H1 (cell line): ENCODE measurements around the gene ERFE. TPM values are rescaled to one million over a fixed set of nuclear protein-coding genes. Genes with fewer than 3 reads are reported as not detected.

Experiments
- CTCF ChIA-PET: fragments of 300-600 bp; sonication (Branson Sonifier 250); formaldehyde crosslinking; loops from one replicate; lab custom pipeline; 2021; ENCODE audit not compliant: partially characterized antibody; lab: Charles Lee
- POLR2A ChIA-PET: fragments of 300-600 bp; sonication (Branson Sonifier 250); formaldehyde crosslinking; loops from one replicate; lab custom pipeline; 2021; ENCODE audit warnings: inconsistent platforms; ENCODE audit not compliant: partially characterized antibody; lab: Charles Lee
- DNase-seq, 2 experiments: peaks; one replicate each; pipeline versions ENCODE4 v3.0.0 to v3.0.0-alpha.2; 2010 to 2022; ENCODE audit warnings: low spot score in 2 of 2, low read depth in 1 of 2, mixed read lengths in 1 of 2
- FAIRE-seq: peaks from 2 replicates; lab custom pipeline; 2011; peaks lifted over from hg19 to GRCh38; lab: Jason Lieb, UNC
- H2AFZ ChIP-seq: 2 replicates; pipeline ENCODE4 v1.8.1; 2012; ENCODE audit warnings: low read length, inconsistent platforms
- H2AK5ac ChIP-seq: 2 replicates; pipeline ENCODE4 v1.6.1; 2013; ENCODE audit warnings: low read depth, low read length
- H2BK120ac ChIP-seq: replicated peaks from 2 replicates; pipeline ENCODE3; 2013; ENCODE audit warnings: low read depth, low read length, inconsistent platforms
- H2BK12ac ChIP-seq: 2 replicates; pipeline ENCODE4 v1.6.1; 2013; ENCODE audit warnings: low read depth, low read length
- H2BK15ac ChIP-seq: 2 replicates; pipeline ENCODE4 v1.6.1; 2013; ENCODE audit warnings: low read length
- H2BK20ac ChIP-seq: 2 replicates; pipeline ENCODE4 v1.6.1; 2013; ENCODE audit warnings: low read length
- H2BK5ac ChIP-seq: 2 replicates; pipeline ENCODE4 v1.6.1; 2013; ENCODE audit warnings: low read depth, low read length
- H3K14ac ChIP-seq: 2 replicates; pipeline ENCODE4 v1.6.1; 2013; ENCODE audit warnings: inconsistent platforms; ENCODE audit not compliant: insufficient read length
- H3K18ac ChIP-seq: 2 replicates; pipeline ENCODE4 v1.6.1; 2013; ENCODE audit warnings: low read length; ENCODE audit errors: extremely low read depth
- H3K23ac ChIP-seq: 2 replicates; pipeline ENCODE4 v1.6.1; 2013; ENCODE audit warnings: inconsistent platforms; ENCODE audit not compliant: insufficient read length
- H3K23me2 ChIP-seq: 2 replicates; pipeline ENCODE4 v1.6.1; 2013; ENCODE audit warnings: low read depth, low read length
- H3K27ac ChIP-seq: 2 replicates; pipeline ENCODE4 v1.6.1; 2011; ENCODE audit warnings: low read depth, low read length, inconsistent platforms
- H3K27me3 ChIP-seq, 4 experiments: replicated peaks in 1 of 4; 1 replicate in 1 of 4; 2 replicates in 3 of 4; pipeline versions ENCODE4 v1.6.1 to v1.8.1; 2011 to 2013; ENCODE audit warnings: low read length in 3 of 4, mild to moderate bottlenecking in 3 of 4, inconsistent platforms in 2 of 4, mixed read lengths in 2 of 4, moderate library complexity in 1 of 4; ENCODE audit not compliant: control insufficient read depth in 3 of 4, insufficient read depth in 3 of 4; ENCODE audit errors: extremely low read depth in 1 of 4
- H3K36me3 ChIP-seq, 4 experiments: 2 replicates each; pipeline versions ENCODE4 v1.6.1 to v1.8.1; 2011 to 2013; ENCODE audit warnings: mild to moderate bottlenecking in 4 of 4, low read length in 3 of 4, moderate library complexity in 2 of 4, control low read depth in 1 of 4, inconsistent platforms in 1 of 4; ENCODE audit not compliant: insufficient read depth in 4 of 4, control insufficient read depth in 2 of 4
- H3K4ac ChIP-seq: replicated peaks from 2 replicates; pipeline ENCODE3; 2013; ENCODE audit warnings: low read length, low read depth, mixed read lengths, inconsistent platforms; ENCODE audit not compliant: insufficient read length
- H3K4me1 ChIP-seq, 4 experiments: replicated peaks in 1 of 4; 1 replicate in 1 of 4; 2 replicates in 3 of 4; pipeline versions ENCODE4 v1.6.1 to v1.8.1; 2011 to 2013; ENCODE audit warnings: low read length in 3 of 4, inconsistent platforms in 2 of 4, mixed read lengths in 1 of 4; ENCODE audit not compliant: insufficient read depth in 4 of 4, control insufficient read depth in 3 of 4
- H3K4me2 ChIP-seq, 2 experiments: 2 replicates each; pipeline versions ENCODE4 v1.6.1 to v1.8.1; 2011 to 2013; ENCODE audit warnings: low read depth in 2 of 2, low read length in 2 of 2, control low read depth in 1 of 2, inconsistent platforms in 1 of 2, mild to moderate bottlenecking in 1 of 2; ENCODE audit not compliant: insufficient read depth in 1 of 2
- H3K4me3 ChIP-seq, 4 experiments: fragments of 200-600, 300-600 bp in 1 of 4; sonication (generic), shearing (Covaris generic), sonication (Bioruptor Twin) in 1 of 4; 2 replicates each; pipeline versions ENCODE4 v1.5.1 to v1.8.1; 2011 to 2016; ENCODE audit warnings: low read length in 4 of 4, low read depth in 3 of 4, control low read depth in 2 of 4, inconsistent platforms in 2 of 4, mild to moderate bottlenecking in 2 of 4, mixed read lengths in 1 of 4, moderate library complexity in 1 of 4; ENCODE audit not compliant: insufficient read depth in 2 of 4; ENCODE audit errors: extremely low read depth in 1 of 4
- H3K56ac ChIP-seq: replicated peaks from 2 replicates; pipeline ENCODE3; 2013; ENCODE audit warnings: low read depth, mild to moderate bottlenecking, mixed read lengths, low read length, inconsistent platforms; ENCODE audit not compliant: insufficient read length
- H3K79me1 ChIP-seq: 2 replicates; pipeline ENCODE4 v1.6.1; 2013; ENCODE audit warnings: low read depth, low read length, control low read depth
- H3K79me2 ChIP-seq, 2 experiments: 2 replicates each; pipeline versions ENCODE4 v1.6.1 to v1.8.1; 2012 to 2013; ENCODE audit warnings: low read length in 2 of 2, mild to moderate bottlenecking in 2 of 2, inconsistent platforms in 1 of 2; ENCODE audit not compliant: insufficient read depth in 2 of 2, control insufficient read depth in 1 of 2
- H3K9ac ChIP-seq, 4 experiments: replicated peaks in 1 of 4; 1 replicate in 1 of 4; 2 replicates in 3 of 4; pipeline versions ENCODE4 v1.6.1 to v1.8.1; 2011 to 2013; ENCODE audit warnings: low read depth in 3 of 4, low read length in 3 of 4, control low read depth in 2 of 4, mild to moderate bottlenecking in 2 of 4, moderate library complexity in 2 of 4, inconsistent platforms in 1 of 4; ENCODE audit errors: extremely low read depth in 1 of 4
- H3K9me3 ChIP-seq, 2 experiments: 2 replicates each; pipeline versions ENCODE4 v1.6.1 to v1.8.1; 2012 to 2013; ENCODE audit warnings: mild to moderate bottlenecking in 2 of 2, moderate library complexity in 2 of 2, control low read depth in 1 of 2, inconsistent platforms in 1 of 2, low read depth in 1 of 2, low read length in 1 of 2, mixed read lengths in 1 of 2; ENCODE audit not compliant: insufficient read depth in 2 of 2
- H4K20me1 ChIP-seq, 2 experiments: replicated peaks in 1 of 2; 2 replicates each; pipeline versions ENCODE3 to v1.8.1; 2011 to 2013; ENCODE audit warnings: inconsistent platforms in 2 of 2, low read length in 2 of 2, mild to moderate bottlenecking in 1 of 2; ENCODE audit not compliant: insufficient read depth in 2 of 2, control insufficient read depth in 1 of 2
- H4K5ac ChIP-seq: 2 replicates; pipeline ENCODE4 v1.6.1; 2013; ENCODE audit warnings: low read length, low read depth, mixed read lengths, inconsistent platforms; ENCODE audit not compliant: insufficient read length
- H4K8ac ChIP-seq: 2 replicates; pipeline ENCODE4 v1.8.0; 2013; ENCODE audit warnings: mild to moderate bottlenecking, moderate library complexity, low read length, inconsistent platforms; ENCODE audit not compliant: insufficient read depth; ENCODE audit errors: extremely low read depth
- H4K91ac ChIP-seq: replicated peaks from 2 replicates; pipeline ENCODE3; 2013; ENCODE audit warnings: low read length, mixed read lengths, inconsistent platforms; ENCODE audit not compliant: insufficient read length
- CBX5 ChIP-seq: fragments of 300-800, 300-1000 bp; sonication (generic); IDR thresholded peaks from 2 replicates; pipeline ENCODE4 v1.7.1; 2016; ENCODE audit warnings: antibody characterized with exemption, low read length, low read depth
- CBX8 ChIP-seq: fragments of 300-800, 300-1000 bp; sonication (generic); IDR thresholded peaks from 2 replicates; pipeline ENCODE4 v1.7.1; 2016; ENCODE audit warnings: low read depth, low read length, borderline replicate concordance
- CHD1 ChIP-seq: IDR thresholded peaks from 2 replicates; pipeline ENCODE4 v1.6.1; 2012; ENCODE audit warnings: low read depth, low read length, improper control_type of control experiment
- CHD2 ChIP-seq: IDR thresholded peaks from 2 replicates; pipeline ENCODE4 v1.6.1; 2012; ENCODE audit warnings: low read length, improper control_type of control experiment
- CREB1 ChIP-seq: IDR thresholded peaks from 2 replicates; pipeline ENCODE4 v1.6.1; 2012; ENCODE audit warnings: inconsistent platforms
- EGR1 ChIP-seq: IDR thresholded peaks from 2 replicates; pipeline ENCODE4 v1.6.1; 2011; ENCODE audit warnings: low read depth, low read length, borderline replicate concordance
- EZH2 ChIP-seq: fragments of 200-600 bp; sonication (generic); IDR thresholded peaks from 2 replicates; pipeline ENCODE4 v1.7.1; 2012; ENCODE audit warnings: low read depth, mild to moderate bottlenecking, moderate library complexity, low read length, inconsistent platforms; ENCODE audit not compliant: severe bottlenecking
- FOSL1 ChIP-seq: IDR thresholded peaks from 2 replicates; pipeline ENCODE4 v1.6.1; 2011; ENCODE audit warnings: mild to moderate bottlenecking, low read depth, low read length, moderate library complexity; ENCODE audit not compliant: insufficient read depth
- GTF2F1 ChIP-seq: IDR thresholded peaks from 2 replicates; pipeline ENCODE4 v1.6.1; 2012; ENCODE audit warnings: low read depth, low read length, improper control_type of control experiment, borderline replicate concordance
- PHF8 ChIP-seq: fragments of 200-600 bp; sonication (generic); conservative IDR thresholded peaks from 2 replicates; pipeline ENCODE4 v1.7.1; 2012; ENCODE audit warnings: low read depth, mild to moderate bottlenecking, inconsistent platforms, low read length, moderate library complexity
- POLR2AphosphoS5 ChIP-seq: IDR thresholded peaks from 2 replicates; pipeline ENCODE4 v1.6.1; 2011; ENCODE audit warnings: low read depth, low read length
- SIRT6 ChIP-seq: IDR thresholded peaks from one replicate; pipeline ENCODE4 v1.7.1; 2012; ENCODE audit warnings: low read length, inconsistent platforms
- TAF7 ChIP-seq: optimal IDR thresholded peaks from 2 replicates; pipeline ENCODE3; 2011; ENCODE audit warnings: low read depth, mild to moderate bottlenecking, inconsistent platforms, low read length, moderate library complexity, borderline replicate concordance
- WGBS, 2 experiments: shearing (Covaris generic) in 1 of 2; methylation state at CpG; one replicate each; pipeline versions ENCODE4 v1.1.6 to v1.1.7; 2013 to 2015; ENCODE audit warnings: low lambda C conversion rate in 2 of 2, mixed read lengths in 2 of 2, inconsistent platforms in 1 of 2, low coverage in 1 of 2, missing lambda C conversion rate in 1 of 2; ENCODE audit not compliant: insufficient replicate concordance in 2 of 2, insufficient coverage in 1 of 2, insufficient read length in 1 of 2; ENCODE audit errors: extremely low coverage in 1 of 2, missing lambda C conversion rate in 1 of 2; 5-methylcytosine and 5-hydroxymethylcytosine counted together
- polyA plus RNA-seq, 7 experiments: library from polyadenylated mRNA; depleted of rRNA in 3 of 7; stranded (reverse) in 5 of 7; unstranded in 2 of 7; fragments of >200 nt in 5 of 7; fragments of 200-250 nt in 2 of 7; gene quantifications; 1 replicate in 5 of 7; 2 replicates in 1 of 7; 4 replicates in 1 of 7; pipeline versions ENCODE4 v1.2.1 to v1.2.3, GENCODE V29; 2011 to 2013; ENCODE audit warnings: missing spikeins in 2 of 7, mixed read lengths in 2 of 7
- total RNA-seq: library from RNA; stranded (reverse); fragmentation: NEBNext Ultra II Directional; extraction: Animal tissue kit (Norgen Biotek cat#: 25700); gene quantifications from 2 replicates; pipeline ENCODE4 v1.2.1, GENCODE V29; 2021

The ERFE gene
- total and polyA plus RNA-seq, 2 of the 8 experiments (the other 6 are each of a cell fraction or from before 2014, with no cell fraction given), result 2.5 to 3.6 TPM

DNA sequence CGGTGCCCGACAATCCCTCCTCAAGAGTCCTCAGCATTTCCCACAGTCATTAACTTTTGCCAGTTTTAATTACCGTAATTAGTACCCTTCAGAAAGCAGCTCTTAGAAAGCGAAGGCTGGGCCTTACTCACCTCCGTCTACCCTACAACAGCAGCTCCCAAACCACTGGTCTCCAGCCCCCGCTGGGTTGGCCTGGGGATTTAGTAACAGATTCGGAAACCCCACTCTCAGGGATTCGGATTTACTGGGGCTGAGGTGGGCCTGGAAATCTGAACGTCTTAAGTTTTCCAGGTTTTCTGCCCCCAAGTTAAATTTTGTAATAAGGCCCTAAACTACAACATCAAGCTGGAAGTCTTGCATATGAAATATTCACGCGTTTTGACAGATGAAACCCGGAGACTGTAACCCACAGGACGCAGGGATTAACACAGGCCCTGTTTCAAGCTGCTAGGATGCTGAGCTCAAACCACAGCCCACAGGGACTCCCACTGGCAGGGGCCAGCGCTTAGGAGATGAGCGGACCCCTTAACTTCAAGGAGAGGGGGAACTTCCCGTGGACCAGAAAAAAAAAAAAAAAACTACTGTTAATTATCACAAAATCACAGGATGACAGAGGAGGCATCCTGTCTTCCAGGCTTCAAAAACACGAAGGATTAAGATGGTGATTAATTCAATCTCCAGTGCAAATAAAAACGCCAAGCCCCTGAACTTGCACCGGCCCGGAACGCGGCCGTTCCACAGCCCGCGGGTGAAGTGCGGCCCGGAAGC, 43.7 kb downstream of the ERFE start:
- WGBS, 2 experiments, result 20% methylated on average over 25 of the region's 27 CpGs; no CpG with 5 or more reads in 1 of the 2 experiments
- H3K27ac ChIP-seq, result no peak overlapping the region
- no peak for FAIRE-seq
- peak overlapping the region; percentile 67 to 93 (median 78); a peak in 6 of 7 replicates for H3K9ac ChIP-seq
- peak overlapping the region; percentile 12; the same call in 1 of the 2 replicates for H4K8ac ChIP-seq
- no peak overlapping the region for H2AK5ac ChIP-seq
- peaks cover 8% of the 10 kb centered on the region; the same call in 1 of the 2 replicates for H3K23me2 ChIP-seq
- H4K20me1 ChIP-seq, result peaks cover 7 to 14% of the 10 kb centered on the region in 2 experiments
- no peaks in the 10 kb centered on the region for H3K36me3 ChIP-seq
- H3K4me3 ChIP-seq, result peak overlapping the region; percentile 65 to 94 (median 72)
- ChIA-PET POLR2A (interaction anchor here (1.0 to 1.8 kb wide), 4 partner anchors 9 to 37 kb away, joined by 3 to 8 read pairs (median 4); partner anchors contain the start of gene HES6), CTCF (interaction anchor here (0.6 to 2.7 kb wide), 6 partner anchors 13 to 146 kb away, joined by 3 to 10 read pairs (median 4); no protein-coding TSS in a partner anchor)
- H2BK120ac ChIP-seq, result no peak overlapping the region
- no peak for DNase-seq
- no peak overlapping the region for H2AFZ ChIP-seq
- peak overlapping the region; percentile 74 to 92 for H3K4me2 ChIP-seq
- H3K79me1 ChIP-seq, result peaks cover 6% of the 10 kb centered on the region; the same call in 1 of the 2 replicates
- H3K14ac ChIP-seq, result no peak overlapping the region
- no peak overlapping the region for H4K91ac ChIP-seq
- H4K5ac ChIP-seq, result no peak overlapping the region
- no peak overlapping the region for H3K23ac ChIP-seq
- H2BK5ac ChIP-seq, result no peak overlapping the region
- H3K9me3 ChIP-seq, result no peaks in the 10 kb centered on the region
- no peak overlapping the region for H2BK20ac ChIP-seq
- H3K56ac ChIP-seq, result no peak overlapping the region
- H3K4me1 ChIP-seq, result peaks cover 2 to 7% (median 4%) of the 10 kb centered on the region in 4 experiments; a peak in 5 of 7 replicates
- H3K18ac ChIP-seq, result no peak overlapping the region
- H3K4ac ChIP-seq, result no peak overlapping the region
- H3K79me2 ChIP-seq, result peaks cover 21 to 56% of the 10 kb centered on the region in 2 experiments
- no peak overlapping the region for H2BK12ac ChIP-seq
- H3K27me3 ChIP-seq, result peaks cover 0 to 6% (median under 1%) of the 10 kb centered on the region in 4 experiments; a peak in 1 of 7 replicates
- no peak overlapping the region for H2BK15ac ChIP-seq
- no peak for TF ChIP-seq CREB1
- TF ChIP-seq CHD1, result no peak
- TF ChIP-seq PHF8, result no peak; the same call in 1 of the 2 replicates
- TF ChIP-seq TAF7, result no peak
- no peak for TF ChIP-seq CBX5
- TF ChIP-seq POLR2AphosphoS5, result no peak
- TF ChIP-seq CHD2, result no peak
- no peak for TF ChIP-seq FOSL1
- TF ChIP-seq SIRT6, result no peak
- no peak for TF ChIP-seq GTF2F1
- no peak for TF ChIP-seq EGR1
- no peak for TF ChIP-seq CBX8
- TF ChIP-seq EZH2, result no peak
